Colonic mucosa (tissue), 4 donors: ENCODE measurements around the gene RAD51B. TPM values are rescaled to one million over a fixed set of nuclear protein-coding genes. Genes with fewer than 3 reads are reported as not detected.

ENCODE experiments used
- DNase-seq: peaks from one replicate; pipeline ENCODE4 v3.0.0-alpha.2; 2020
- H3K27ac ChIP-seq: fragments of 200-600 bp; one replicate; pipeline ENCODE4 v1.8.0; 2021
- H3K27me3 ChIP-seq: fragments of 200-600 bp; one replicate; pipeline ENCODE4 v1.8.0; 2021
- H3K36me3 ChIP-seq: fragments of 200-600 bp; one replicate; pipeline ENCODE4 v1.8.0; 2021
- H3K4me1 ChIP-seq: fragments of 200-600 bp; one replicate; pipeline ENCODE4 v1.8.0; 2021; ENCODE audit warnings: mild to moderate bottlenecking
- H3K4me3 ChIP-seq: fragments of 200-600 bp; one replicate; pipeline ENCODE4 v1.8.0; 2021
- H3K9ac ChIP-seq, 2 donors: one replicate each; pipeline ENCODE4 v1.7.0; 2013; ENCODE audit warnings: control low read depth in 2 of 2, low read depth in 2 of 2, low read length in 2 of 2
- H3K9me3 ChIP-seq: fragments of 200-600 bp; one replicate; pipeline ENCODE4 v1.8.0; 2021
- intact Hi-C: fragments of 100-400 bp; cut with DNase I; formaldehyde crosslinking; loops from one replicate; pipeline ENCODE4 v1.14.1; 2022
- total RNA-seq, 2 donors: library from RNA; stranded (reverse); fragmentation: NEBNext Ultra II Directional in 1 of 2; extraction: Animal tissue kit (Norgen Biotek cat#: 25700) in 1 of 2; gene quantifications; one replicate each; pipeline ENCODE4 v1.2.1, GENCODE V29; 2021
- TF ChIP-seq, protein P1 (sequence below): fragments of 200-600 bp; IDR thresholded peaks from one replicate; pipeline ENCODE4 v1.8.0; 2022; ENCODE audit warnings: antibody characterized with exemption, mild to moderate bottlenecking
- donor health status: healthy.
- donor health status: DM: no; HTN: no; CAD: no.
- donor health status: DM: no; HTN: no; CAD: no.

Gene RAD51B
- total RNA-seq, 2 donors from 2014 or later: 12.7 to 22.0 TPM

DNA sequence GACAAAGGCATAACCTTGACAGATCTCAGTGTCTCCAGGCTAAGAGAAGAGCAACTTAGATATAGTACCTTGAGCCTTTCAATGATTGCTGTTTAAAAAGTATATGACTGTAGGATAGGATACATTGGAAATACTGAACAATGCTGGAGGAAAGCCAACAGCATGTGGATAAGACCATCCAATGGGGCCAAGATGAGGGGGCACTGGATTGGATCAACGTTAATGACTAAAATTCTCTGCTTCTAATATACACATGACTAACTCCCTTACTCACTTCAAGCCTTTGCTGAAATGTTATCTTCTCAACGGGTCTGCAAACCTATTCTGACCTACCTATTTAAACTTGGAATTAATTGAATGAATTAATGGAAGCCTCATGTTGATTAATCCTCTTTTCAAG, 354.9 kb downstream of the RAD51B start:
- intact Hi-C loops: no loop called here
- Histone ChIP-seq H3K9me3 (no peaks in the 10 kb centered on the region), H3K27me3 (no peaks in the 10 kb centered on the region), H3K4me3 (no peak overlapping the region), H3K36me3 (no peaks in the 10 kb centered on the region), H3K27ac (no peak overlapping the region), H3K9ac (no peak overlapping the region), H3K4me1 (peaks cover 6% of the 10 kb centered on the region)
- no peak for DNase-seq
- TF ChIP-seq, protein P1, sequence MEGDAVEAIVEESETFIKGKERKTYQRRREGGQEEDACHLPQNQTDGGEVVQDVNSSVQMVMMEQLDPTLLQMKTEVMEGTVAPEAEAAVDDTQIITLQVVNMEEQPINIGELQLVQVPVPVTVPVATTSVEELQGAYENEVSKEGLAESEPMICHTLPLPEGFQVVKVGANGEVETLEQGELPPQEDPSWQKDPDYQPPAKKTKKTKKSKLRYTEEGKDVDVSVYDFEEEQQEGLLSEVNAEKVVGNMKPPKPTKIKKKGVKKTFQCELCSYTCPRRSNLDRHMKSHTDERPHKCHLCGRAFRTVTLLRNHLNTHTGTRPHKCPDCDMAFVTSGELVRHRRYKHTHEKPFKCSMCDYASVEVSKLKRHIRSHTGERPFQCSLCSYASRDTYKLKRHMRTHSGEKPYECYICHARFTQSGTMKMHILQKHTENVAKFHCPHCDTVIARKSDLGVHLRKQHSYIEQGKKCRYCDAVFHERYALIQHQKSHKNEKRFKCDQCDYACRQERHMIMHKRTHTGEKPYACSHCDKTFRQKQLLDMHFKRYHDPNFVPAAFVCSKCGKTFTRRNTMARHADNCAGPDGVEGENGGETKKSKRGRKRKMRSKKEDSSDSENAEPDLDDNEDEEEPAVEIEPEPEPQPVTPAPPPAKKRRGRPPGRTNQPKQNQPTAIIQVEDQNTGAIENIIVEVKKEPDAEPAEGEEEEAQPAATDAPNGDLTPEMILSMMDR: no peak

DNA sequence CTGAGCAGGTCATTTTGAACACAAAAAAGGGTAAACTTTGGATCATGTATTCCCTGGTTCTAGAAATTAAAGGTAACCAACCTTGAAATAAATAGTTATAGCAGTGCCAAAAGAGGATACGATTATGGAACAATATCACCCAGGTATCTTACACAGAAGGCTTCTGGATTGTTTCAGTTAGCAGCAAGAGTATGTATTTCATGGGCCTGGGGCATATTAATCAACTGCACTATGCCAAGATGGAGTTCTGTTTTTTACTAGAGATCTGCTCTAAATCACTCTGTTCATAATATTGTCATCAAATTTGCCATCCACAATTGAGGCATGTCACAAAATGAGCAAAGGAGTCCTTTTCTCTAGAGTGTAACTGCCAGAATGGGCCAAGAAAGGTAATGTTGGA, 357.1 kb downstream of the RAD51B start:
- H3K9ac ChIP-seq: no peak overlapping the region
- peaks cover 6% of the 10 kb centered on the region for H3K4me1 ChIP-seq
- H3K36me3 ChIP-seq: no peaks in the 10 kb centered on the region
- no peaks in the 10 kb centered on the region for H3K27me3 ChIP-seq
- no peak overlapping the region for H3K27ac ChIP-seq
- intact Hi-C loops: no loop called here
- no peak overlapping the region for H3K4me3 ChIP-seq
- TF ChIP-seq, protein P1: no peak
- no peak for DNase-seq
- H3K9me3 ChIP-seq: no peaks in the 10 kb centered on the region

DNA sequence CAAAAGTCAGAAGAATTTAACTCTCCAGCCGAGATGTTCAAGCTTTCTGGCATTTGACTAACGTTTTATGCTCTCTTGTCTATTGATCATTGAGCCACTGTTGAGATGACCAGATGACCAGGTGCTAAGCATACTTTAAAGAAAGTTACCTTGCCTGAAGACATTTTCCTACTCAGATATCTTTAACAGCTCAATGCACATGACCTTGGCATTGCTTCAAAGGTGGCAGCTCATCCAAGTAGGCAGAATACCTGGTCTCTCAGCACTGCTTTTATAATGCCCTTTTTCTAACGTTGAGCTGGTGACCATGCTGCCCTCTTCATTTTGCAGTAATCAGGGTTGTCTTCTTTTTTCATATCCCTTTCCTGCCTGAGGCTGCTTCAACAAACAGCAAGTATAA, 358.1 kb downstream of the RAD51B start:
- Histone ChIP-seq H3K4me1 (peaks cover 6% of the 10 kb centered on the region), H3K36me3 (no peaks in the 10 kb centered on the region)

DNA sequence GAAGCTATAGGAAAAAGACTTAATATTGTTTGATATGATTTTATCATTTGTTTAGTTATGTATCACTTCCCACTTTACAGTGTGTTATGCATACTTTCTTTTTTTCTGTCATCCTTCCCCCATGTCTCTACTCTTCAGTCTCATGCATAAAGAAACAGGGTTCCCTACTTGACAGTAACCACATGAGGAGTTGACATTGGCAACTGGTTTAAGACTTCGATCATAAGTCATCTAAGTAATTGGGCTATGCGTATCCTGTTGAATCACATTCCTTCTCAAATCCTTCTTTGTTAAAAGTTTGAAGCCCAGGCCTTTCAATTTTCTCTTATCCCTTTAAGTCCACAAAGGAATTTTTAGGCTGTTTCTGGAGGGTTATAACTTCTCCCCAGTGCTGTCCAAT, 358.7 kb downstream of the RAD51B start:
- H3K36me3 ChIP-seq: no peaks in the 10 kb centered on the region
- no peak for DNase-seq
- H3K9me3 ChIP-seq: no peaks in the 10 kb centered on the region
- no peaks in the 10 kb centered on the region for H3K27me3 ChIP-seq
- TF ChIP-seq, protein P1: no peak
- no peak overlapping the region for H3K9ac ChIP-seq
- intact Hi-C loops: no loop called here
- H3K4me3 ChIP-seq: no peak overlapping the region
- H3K4me1 ChIP-seq: peaks cover 2% of the 10 kb centered on the region
- no peak overlapping the region for H3K27ac ChIP-seq

More for the DNA sequence above, 358.1 kb downstream of the RAD51B start:
- intact Hi-C loops: no loop called here
- no peak overlapping the region for H3K4me3 ChIP-seq
- no peak overlapping the region for H3K9ac ChIP-seq
- no peak overlapping the region for H3K27ac ChIP-seq
- TF ChIP-seq, protein P1: no peak
- H3K9me3 ChIP-seq: no peaks in the 10 kb centered on the region
- no peaks in the 10 kb centered on the region for H3K27me3 ChIP-seq
- no peak for DNase-seq

DNA sequence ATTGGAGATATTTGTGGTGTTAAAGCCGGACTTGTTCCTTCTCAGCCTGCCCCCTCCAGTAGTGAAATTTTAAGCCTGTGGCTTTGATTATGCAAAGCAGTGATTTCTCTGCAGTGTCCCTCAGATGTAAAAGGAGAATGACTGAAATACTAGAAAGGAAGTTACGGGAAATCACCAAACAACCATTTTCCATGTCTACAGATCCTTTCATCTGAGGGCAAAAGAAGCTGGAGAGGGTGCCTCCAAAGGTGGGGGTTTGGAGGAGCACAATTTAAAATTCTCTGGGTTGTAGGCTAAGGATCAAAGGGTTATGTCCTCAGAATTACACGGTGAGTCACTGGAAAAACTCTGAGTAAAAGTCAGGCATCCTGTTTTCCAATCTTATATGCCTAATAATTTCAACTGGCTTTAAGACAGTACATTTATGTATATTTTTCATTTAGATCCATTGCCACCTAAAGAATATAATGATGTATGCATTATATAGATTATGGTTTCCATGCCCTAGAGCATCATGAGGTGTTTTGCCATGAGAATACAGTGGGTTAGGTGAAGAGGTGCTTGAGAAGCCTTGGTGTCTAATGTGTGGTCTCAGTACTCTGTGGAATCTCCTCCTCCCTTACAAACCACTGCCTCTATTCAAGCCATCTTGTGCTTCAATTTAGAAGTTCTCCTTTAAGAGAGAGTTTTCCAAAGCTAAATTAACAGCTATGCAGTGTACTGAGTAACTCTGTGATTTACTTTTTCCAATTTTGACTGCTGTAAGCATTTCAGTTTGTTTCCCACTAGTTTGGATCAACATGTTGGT, 362.1 kb downstream of the RAD51B start:
- Histone ChIP-seq H3K27me3 (no peaks in the 10 kb centered on the region), H3K36me3 (no peaks in the 10 kb centered on the region), H3K9ac (no peak overlapping the region), H3K4me1 (no peaks in the 10 kb centered on the region), H3K9me3 (no peaks in the 10 kb centered on the region), H3K27ac (no peak overlapping the region), H3K4me3 (no peak overlapping the region)
- TF ChIP-seq, protein P1: no peak
- intact Hi-C loops: no loop called here
- no peak for DNase-seq
